Vagina (tissue), 2 donors: Measurements from ENCODE around the gene PADI1.

ENCODE experiments used
- POLR2A ChIP-seq, 2 donors: fragments of 450-650 bp; IDR thresholded peaks; one replicate each; pipeline ENCODE4 v1.6.1; 2017; ENCODE audit warnings: antibody characterized with exemption in 2 of 2, mild to moderate bottlenecking in 2 of 2, moderate library complexity in 2 of 2
- POLR2AphosphoS5 ChIP-seq, 2 donors: sonication (generic); formaldehyde crosslinking; IDR thresholded peaks; one replicate each; pipeline ENCODE4 v1.9.0; 2017; ENCODE audit warnings: antibody characterized with exemption in 2 of 2, mild to moderate bottlenecking in 2 of 2, low read depth in 1 of 2; ENCODE audit not compliant: insufficient read depth in 1 of 2
- TF ChIP-seq, protein P1 (sequence below), 3 experiments: fragments of 450-650 bp in 2 of 3; fragments of 200-600 bp in 1 of 3; sonication (generic) in 1 of 3; IDR thresholded peaks; one replicate each; pipeline ENCODE4 v1.5.1; 2017 to 2019; ENCODE audit warnings: antibody characterized with exemption in 3 of 3, mild to moderate bottlenecking in 2 of 3, moderate library complexity in 2 of 3

DNA sequence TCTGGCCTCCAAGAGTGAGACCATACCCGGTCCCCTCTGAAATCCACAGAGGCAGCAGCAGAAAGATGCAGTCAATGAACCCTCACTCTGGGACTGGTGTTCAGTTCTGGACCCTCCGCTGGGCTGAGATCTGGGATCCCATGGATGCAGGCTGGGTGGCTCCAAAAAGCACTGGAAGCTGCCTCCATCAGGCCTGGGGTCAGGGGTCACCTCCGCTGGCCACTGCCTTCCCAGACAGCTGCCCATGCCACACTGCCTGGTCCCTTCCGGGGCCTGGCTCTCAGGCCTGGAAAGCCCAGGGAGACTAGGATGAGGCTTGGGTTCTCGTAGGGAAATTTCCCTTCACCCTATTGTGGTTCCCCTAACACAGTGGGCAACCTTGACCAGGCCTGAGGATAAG lies 81.7 kb downstream of the PADI1 start:
- TF ChIP-seq POLR2A (IDR thresholded peaks at IDR 0.05): no peak
- TF ChIP-seq, protein P1, sequence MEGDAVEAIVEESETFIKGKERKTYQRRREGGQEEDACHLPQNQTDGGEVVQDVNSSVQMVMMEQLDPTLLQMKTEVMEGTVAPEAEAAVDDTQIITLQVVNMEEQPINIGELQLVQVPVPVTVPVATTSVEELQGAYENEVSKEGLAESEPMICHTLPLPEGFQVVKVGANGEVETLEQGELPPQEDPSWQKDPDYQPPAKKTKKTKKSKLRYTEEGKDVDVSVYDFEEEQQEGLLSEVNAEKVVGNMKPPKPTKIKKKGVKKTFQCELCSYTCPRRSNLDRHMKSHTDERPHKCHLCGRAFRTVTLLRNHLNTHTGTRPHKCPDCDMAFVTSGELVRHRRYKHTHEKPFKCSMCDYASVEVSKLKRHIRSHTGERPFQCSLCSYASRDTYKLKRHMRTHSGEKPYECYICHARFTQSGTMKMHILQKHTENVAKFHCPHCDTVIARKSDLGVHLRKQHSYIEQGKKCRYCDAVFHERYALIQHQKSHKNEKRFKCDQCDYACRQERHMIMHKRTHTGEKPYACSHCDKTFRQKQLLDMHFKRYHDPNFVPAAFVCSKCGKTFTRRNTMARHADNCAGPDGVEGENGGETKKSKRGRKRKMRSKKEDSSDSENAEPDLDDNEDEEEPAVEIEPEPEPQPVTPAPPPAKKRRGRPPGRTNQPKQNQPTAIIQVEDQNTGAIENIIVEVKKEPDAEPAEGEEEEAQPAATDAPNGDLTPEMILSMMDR (IDR thresholded peaks at IDR 0.05): no peak
- TF ChIP-seq POLR2AphosphoS5 (IDR thresholded peaks at IDR 0.05; ENCODE audit: insufficient read depth in 1 of 2, low read depth in 1 of 2): no peak
